GM19239 (cell line): ENCODE results near the gene UQCC5.

Source experiments
- DNase-seq: peaks from one replicate; pipeline ENCODE4 v3.0.0; 2011; ENCODE audit warnings: low spot score; ENCODE audit not compliant: insufficient read length
- FAIRE-seq: peaks from 2 replicates; lab custom pipeline; 2011; peaks lifted over from hg19 to GRCh38; lab: Jason Lieb, UNC

UQCC5 gene, protein sequence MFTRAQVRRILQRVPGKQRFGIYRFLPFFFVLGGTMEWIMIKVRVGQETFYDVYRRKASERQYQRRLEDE

DNA sequence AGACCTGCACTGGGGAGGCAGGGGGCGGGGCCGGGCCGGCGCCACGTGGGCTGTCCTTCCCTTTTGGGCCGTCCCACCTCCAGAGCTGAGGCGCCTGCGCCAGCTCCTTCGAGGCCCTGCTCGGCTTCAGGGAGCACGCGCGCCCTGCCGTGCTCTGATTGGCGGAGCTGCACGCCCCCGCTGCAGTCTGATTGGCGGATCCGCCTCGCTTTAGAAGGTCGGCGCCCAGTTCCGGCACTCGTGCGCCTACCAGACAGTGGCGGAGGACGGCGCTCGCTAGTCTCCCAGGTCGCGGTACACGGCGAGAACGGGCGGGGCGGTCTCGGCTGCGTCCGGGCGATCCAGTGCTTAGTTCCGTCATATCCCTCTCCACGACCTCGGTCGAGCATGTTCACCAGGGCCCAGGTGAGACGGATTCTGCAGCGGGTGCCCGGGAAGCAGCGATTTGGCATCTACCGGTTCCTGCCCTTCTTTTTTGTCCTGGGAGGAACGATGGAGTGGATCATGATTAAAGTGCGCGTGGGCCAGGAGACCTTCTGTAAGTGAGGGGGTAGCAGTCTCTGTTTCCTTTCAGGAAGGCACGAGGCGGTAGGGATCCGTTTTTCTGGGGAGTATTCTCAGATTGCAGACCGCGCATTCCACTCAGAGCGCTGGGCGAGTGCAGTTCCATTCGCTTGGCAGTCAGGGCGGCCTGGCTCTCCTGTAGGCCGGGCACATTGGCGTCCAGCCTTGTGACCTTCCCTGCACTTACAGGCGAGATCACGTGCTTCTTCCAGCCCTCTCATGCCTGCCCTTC lies at the start of gene UQCC5:
TSS of gene UQCC5 (plus strand) at position 237 of the 796 bp plus-strand sequence. CDS start at position 388, 151 bp downstream.
- peak; percentile 97 for FAIRE-seq

DNA sequence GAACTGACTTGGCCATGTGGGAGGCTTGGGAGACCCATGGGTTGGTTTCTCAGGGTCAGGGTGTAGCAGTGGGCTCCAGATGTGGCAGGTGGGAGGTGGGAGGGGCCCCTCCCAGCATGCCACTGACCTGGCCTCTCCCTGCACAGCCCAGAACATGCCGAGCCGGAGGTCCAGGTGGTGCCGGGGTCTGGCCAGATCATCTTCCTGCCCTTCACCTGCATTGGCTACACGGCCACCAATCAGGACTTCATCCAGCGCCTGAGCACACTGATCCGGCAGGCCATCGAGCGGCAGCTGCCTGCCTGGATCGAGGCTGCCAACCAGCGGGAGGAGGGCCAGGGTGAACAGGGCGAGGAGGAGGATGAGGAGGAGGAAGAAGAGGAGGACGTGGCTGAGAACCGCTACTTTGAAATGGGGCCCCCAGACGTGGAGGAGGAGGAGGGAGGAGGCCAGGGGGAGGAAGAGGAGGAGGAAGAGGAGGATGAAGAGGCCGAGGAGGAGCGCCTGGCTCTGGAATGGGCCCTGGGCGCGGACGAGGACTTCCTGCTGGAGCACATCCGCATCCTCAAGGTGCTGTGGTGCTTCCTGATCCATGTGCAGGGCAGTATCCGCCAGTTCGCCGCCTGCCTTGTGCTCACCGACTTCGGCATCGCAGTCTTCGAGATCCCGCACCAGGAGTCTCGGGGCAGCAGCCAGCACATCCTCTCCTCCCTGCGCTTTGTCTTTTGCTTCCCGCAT lies 49.2 kb upstream of the UQCC5 start:
- DNase-seq (no peak), FAIRE-seq (no peak)

More for the DNA sequence above, at the start of gene UQCC5:
- DNase-seq, result peak; percentile 97

- no peak for DNase-seq
- FAIRE-seq, result no peak
Observed at GRCh38 chr3:52487788-52488691, 48.4 kb upstream of the UQCC5 start.

- FAIRE-seq (no peak), DNase-seq (no peak)
Observed at GRCh38 chr3:52488746-52489145, 47.7 kb upstream of the UQCC5 start.

- FAIRE-seq (no peak), DNase-seq (no peak)
Observed at GRCh38 chr3:52489453-52489852, 47.0 kb upstream of the UQCC5 start.

DNA sequence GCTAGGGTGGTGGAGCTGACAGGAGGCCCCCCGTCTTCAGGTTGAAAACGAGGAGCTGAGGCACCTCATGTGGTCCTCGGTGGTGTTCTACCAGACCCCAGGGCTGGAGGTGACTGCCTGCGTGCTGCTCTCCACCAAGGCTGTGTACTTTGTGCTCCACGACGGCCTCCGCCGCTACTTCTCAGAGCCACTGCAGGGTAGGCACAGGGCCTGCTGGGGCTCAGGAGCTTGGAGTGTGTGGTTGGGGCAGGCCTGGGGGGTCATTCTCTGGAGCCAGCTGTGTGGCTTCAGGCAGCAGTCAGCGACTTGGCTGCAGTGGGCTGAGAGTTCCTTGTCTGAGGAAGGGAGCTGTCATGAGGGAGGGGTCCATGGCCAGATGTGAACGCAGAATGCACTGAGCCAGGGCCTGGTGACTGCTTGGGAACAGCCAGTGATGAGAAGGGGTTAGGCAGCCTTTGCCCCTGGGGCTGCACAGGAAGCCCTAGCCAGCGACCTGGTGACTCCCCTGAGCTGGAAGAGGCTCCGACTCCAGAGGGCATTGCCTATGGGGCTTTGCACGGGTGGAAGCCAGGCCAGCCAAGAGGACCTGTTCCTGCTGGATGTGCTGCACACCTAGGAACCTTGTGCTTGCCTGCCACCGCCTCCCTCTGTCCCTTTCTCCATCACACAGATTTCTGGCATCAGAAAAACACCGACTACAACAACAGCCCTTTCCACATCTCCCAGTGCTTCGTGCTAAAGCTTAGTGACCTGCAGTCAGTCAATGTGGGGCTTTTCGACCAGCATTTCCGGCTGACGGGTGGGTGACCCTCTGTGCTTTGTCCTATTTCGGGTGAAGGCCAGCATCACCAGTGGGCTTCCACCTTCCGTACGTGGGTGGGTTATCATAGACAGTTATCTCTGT lies 46.1 kb upstream of the UQCC5 start:
- FAIRE-seq, result no peak
- no peak for DNase-seq

- FAIRE-seq (no peak), DNase-seq (no peak)
Observed at GRCh38 chr3:52490939-52491526, 45.4 kb upstream of the UQCC5 start.

- no peak for FAIRE-seq
- no peak for DNase-seq
Observed at GRCh38 chr3:52492059-52492458, 44.3 kb upstream of the UQCC5 start.

GRCh38 chr3:52493232-52494017 lies 43.0 kb upstream of the UQCC5 start:
- DNase-seq (no peak), FAIRE-seq (no peak)

DNA sequence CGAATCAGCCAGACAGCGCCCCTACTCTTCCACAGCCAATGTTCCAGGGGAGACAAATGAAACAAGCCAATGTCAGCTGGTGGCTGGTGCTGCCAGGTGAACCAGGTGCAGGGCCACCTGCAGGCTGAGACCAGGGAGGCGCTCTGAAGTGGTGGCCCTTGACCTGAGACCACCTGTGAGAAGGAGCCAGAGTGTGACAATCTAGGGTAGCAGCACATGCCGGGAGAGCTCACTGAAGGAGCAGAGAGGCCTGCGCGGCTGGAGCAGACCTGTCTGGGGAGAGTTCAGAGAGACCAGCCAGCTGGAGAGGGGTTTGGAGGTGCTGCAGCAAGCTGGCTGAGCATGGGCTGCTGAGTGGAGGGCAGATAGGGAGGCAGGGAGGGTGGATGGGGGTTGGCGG lies 42.0 kb upstream of the UQCC5 start:
- DNase-seq, result no peak
- no peak for FAIRE-seq

DNA sequence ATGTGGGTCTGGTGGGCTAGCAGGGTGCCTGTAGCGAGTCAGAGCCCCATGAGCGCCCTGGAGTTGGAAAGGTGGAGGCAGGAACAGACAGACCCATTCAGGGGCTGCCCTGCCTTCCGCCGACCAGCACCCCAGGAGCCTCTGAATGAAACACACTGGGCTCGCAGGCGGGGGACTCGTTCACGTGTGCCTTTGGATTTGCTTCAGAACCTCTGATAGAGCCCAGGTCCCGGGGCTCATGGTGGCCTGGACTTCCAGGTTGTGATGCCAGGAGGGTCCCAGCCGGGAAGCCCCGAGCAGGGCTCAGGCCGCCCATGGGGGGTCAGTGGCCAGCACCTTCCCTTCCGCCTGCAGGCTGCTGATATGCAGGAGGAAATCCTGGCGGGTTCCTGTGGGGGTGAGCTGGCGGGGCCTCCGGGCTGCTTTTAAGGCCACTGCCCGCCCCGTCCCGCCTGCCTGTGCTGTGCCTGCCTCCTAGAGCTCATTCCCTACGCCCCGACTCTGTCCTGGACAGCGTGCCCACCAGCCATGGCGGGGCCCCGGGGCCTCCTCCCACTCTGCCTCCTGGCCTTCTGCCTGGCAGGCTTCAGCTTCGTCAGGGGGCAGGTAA lies 41.4 kb upstream of the UQCC5 start, which contains the start of gene STAB1:
TSS of gene STAB1 (plus strand) at position 453 of the 610 bp plus-strand sequence. CDS start at position 529, 76 bp downstream.
- DNase-seq (no peak), FAIRE-seq (no peak)

GRCh38 chr3:52495777-52496602 lies 40.4 kb upstream of the UQCC5 start:
- DNase-seq (no peak), FAIRE-seq (no peak)

DNA sequence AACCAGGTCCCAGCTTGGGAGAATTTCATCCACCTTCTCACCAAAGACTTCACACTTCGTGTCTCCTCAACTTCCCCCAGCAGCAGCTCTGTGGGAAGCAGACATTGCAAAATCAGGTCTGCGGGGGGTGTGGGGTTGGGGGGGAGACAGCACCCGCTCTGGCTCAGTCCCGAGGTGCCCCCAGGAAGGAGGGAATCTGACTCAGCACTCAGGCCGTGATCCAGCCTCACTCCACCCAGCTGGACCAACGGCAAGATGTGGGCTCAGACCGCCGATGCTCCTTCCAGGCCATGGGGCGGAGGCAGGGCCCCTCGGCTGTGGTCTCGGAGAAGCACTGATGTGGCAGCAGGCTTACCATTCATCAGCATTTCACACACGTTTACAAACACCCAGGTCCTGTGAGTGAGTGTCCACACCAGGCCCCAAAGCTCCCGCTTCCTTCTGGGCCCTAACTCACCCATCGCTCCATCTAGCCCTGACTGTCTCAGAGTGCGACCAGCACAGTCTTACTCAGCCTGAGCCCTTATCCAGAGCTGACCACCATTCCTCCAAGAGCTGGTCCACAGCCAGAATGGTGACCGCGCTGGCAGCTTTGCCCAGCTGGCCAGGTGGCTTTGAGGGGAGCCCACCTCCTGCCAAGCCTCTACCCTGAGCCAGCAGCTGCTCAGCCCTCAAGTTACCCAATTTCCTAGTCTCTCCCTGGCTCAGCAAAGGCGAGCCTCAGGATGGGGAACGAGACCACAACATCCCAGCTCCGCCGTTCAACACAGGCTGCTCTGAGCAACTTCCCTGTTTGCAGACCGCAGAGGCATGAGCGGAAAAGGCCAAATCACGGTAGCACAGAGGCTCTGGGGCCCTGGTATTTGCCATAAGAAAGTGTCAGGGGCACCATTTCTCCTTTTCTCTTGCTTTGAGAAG lies 38.0 kb upstream of the UQCC5 start:
- no peak for FAIRE-seq
- no peak for DNase-seq

- FAIRE-seq, result no peak
- DNase-seq, result no peak
Observed at GRCh38 chr3:52501046-52501445, 35.4 kb upstream of the UQCC5 start.

- DNase-seq (no peak), FAIRE-seq (no peak)
Observed at GRCh38 chr3:52502001-52502400, 34.4 kb upstream of the UQCC5 start.

DNA sequence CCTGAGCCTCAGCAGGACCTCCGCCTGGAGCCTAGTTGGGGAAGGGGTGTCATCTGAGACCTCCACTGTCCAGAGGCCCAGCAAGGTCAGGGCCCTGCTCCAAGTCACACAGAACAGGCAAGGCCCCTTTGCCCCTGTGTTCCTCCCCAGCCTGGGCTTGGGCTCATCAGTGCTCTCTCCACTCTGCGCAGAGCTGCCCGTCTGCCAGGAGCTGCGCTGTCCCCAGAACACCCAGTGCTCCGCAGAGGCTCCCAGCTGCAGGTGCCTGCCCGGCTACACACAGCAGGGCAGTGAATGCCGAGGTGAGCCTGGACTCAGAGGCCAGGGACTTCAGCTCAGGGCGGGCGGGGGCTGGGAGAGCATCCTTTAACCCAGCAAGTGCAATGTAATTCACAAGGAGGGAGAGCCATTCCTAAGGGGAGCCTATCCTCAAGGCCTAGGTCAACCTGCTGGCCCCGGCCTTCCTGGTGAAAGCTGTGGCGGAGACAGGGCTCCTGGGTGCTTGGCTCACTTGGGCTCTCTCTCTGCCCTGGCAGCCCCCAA lies 33.5 kb upstream of the UQCC5 start:
- FAIRE-seq (no peak), DNase-seq (no peak)
